NCI-H146 treated with DMSO at 0.1 percent for 48 hours (cell line): ENCODE data around the gene STK11.
"Not testable (repeated sequence)": the region's sequence is repeated elsewhere in the genome, so short reads cannot be mapped to it uniquely, and the experiment has no call there.

Experiments
- DNase-seq: peaks from one replicate; lab custom pipeline; 2025; ENCODE audit not compliant: unreplicated experiment; lab: John Stamatoyannopoulos, UW

STK11 gene

DNA sequence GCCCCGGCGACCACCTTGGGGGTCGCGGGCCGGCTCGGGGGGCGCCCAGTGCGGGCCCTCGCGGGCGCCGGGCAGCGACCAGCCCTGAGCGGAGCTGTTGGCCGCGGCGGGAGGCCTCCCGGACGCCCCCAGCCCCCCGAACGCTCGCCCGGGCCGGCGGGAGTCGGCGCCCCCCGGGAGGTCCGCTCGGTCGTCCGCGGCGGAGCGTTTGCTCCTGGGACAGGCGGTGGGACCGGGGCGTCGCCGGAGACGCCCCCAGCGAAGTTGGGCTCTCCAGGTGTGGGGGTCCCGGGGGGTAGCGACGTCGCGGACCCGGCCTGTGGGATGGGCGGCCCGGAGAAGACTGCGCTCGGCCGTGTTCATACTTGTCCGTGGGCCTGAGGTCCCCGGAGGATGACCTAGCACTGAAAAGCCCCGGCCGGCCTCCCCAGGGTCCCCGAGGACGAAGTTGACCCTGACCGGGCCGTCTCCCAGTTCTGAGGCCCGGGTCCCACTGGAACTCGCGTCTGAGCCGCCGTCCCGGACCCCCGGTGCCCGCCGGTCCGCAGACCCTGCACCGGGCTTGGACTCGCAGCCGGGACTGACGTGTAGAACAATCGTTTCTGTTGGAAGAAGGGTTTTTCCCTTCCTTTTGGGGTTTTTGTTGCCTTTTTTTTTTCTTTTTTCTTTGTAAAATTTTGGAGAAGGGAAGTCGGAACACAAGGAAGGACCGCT lies 729 bp downstream of the STK11 start:
- no peak for DNase-seq

DNA sequence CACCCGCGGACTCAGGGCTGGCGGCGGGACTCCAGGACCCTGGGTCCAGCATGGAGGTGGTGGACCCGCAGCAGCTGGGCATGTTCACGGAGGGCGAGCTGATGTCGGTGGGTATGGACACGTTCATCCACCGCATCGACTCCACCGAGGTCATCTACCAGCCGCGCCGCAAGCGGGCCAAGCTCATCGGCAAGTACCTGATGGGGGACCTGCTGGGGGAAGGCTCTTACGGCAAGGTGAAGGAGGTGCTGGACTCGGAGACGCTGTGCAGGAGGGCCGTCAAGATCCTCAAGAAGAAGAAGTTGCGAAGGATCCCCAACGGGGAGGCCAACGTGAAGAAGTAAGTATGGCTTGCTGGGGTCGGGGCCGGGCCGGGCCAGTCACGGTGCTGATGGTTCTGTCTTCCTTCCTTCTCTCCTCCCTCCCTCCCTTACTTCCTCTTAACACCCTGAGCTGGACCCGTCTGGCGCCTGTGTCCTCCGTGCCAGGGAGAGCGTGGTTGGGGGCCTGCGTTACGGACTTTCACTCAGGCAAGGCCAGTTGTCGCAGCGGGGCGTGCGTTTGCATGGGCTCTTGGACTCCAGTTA lies 1.4 kb downstream of the STK11 start:
- DNase-seq, result no peak

DNA sequence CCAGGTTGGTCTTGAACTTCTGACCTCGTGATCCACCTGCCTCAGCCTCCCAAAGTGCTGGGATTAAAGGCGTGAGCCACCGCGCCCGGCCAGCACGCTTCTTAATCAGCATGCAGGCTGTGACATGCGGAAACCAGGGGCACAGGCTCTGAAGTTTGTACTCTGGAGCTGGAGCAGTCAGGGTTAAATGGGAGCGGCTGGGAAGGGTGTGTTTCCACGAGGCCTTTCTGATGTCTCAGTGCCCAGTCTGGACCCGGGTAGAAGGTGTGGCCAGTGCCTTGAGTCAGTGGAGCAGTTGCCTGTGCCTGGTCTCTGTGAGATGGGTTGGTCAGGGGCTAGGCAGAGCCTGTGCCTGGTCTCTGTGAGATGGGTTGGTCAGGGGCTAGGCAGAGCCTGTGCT lies 3.3 kb downstream of the STK11 start:
- DNase-seq, result not testable (repeated sequence)

DNA sequence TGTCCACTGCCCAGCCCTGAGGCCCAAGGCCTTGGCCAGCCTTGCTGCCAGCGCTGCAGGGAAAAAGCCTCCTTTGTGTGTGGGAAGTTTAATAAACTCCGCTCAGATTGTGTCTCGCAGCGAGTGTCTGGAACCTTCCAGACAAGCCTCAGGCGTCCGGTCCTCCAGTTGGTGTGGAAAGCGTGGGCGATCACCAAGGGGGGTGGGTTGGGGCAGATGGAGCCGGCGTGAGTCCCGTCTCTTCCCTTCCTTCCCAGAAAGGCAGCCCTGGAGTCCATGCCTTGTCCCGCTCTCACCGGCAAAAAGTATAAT lies 4.6 kb downstream of the STK11 start:
- DNase-seq, result no peak

DNA sequence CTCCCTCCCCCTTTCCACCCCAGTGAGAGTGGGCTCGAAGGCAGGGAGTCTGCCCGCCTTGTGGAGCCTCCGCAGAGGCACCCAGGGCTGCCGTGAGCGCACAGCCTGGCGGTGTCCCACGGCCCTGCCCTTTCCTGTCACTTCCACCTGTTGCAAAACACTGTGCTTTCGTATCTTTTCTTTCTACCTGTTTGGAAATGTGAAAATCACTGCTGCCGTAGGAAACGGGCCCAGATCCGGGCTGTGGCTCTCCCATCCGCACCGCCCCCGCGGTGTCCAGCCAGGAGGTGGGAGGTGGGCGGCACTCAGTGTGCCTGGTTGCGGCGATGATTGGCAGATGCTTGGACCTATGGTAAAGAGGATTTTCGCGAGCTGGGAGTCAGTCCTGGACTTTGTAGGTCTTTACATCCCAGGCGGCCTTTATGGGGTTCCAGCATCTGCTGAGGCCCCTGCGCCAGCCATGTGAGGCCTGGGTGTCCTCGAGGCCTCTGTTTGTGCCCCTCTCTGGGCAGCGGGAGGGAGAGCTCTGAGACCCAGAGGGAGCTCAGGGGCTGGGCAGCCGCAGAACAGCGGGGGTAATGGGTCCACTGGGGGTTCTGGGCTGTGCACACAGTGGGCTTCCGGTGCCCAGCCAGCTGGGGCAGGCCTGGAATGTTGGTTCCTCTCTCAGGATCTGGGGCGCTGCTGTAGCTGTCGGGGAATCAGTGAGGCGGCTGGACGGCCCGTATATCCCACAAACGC lies 6.1 kb downstream of the STK11 start:
- no peak for DNase-seq

DNA sequence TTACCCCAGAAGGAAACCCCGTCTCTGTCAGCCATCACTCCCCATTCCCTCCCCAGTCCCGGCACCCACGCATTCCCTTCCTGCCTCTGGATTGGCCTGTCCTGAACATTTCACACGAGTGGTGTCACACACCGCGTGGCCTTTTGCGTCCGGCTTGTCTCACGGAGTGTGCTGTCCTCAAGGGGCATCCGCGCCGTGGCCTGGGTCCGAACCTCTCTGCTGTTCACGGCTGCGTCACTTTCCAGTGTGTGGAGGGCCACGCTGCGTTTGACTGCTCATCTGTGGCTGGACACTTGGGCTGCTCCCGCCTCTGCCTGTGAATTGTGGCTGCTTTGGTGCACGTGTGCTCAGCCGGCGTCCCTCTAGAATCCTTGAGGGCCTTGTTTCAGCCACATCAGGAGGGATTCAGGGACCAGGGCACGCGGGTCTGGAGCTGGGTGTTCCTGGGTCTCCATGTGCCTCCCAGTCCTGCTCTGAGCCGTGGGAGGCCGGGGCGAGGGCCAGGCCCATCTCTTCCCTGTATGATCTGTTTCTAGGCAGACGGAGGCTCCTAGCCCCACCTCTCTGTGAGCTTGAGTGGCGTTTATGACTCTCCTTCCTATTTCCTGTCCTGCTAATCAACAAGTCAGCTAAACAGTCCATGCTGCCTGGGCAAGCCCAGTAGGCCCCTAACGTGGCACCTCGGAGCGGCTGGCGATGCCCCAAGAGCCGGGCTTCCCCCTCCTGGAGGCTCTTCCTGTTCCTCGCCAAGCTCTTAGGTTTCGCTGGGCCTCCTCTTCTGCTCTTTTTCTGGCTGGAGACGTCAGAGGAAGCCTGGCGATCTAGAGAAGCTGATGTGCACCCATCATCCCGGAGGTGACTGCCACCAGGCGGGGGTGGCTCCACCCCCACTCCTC lies 8.1 kb downstream of the STK11 start:
- DNase-seq, result no peak

DNA sequence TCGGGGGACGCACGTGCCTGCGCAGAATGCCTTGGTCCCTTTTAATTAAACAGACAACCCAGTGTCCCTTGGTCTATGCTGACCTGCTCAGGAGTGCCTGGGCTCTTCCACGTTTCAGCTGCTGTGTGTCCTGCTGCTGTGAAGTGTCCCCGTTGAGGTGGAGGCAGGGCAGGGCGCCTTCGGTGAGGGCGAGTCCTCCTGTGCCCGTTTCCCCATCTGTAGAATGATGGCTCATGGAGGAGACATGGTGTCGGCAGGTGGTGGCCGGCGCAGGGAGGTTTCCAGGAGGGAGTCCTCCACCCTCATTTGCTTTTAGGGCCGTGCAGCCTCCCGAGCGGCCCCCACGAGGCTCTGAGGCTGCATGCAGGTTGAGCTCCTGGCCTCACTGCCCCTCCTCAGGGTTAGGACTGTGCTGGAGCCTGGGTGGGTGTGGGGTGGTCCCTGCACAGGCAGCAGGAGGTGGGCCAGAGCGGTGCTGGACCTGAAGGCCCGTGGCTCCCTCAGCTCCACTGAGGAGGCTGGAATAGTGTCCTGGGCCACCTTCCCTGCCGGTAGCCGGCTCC lies 8.8 kb downstream of the STK11 start:
- no peak for DNase-seq

DNA sequence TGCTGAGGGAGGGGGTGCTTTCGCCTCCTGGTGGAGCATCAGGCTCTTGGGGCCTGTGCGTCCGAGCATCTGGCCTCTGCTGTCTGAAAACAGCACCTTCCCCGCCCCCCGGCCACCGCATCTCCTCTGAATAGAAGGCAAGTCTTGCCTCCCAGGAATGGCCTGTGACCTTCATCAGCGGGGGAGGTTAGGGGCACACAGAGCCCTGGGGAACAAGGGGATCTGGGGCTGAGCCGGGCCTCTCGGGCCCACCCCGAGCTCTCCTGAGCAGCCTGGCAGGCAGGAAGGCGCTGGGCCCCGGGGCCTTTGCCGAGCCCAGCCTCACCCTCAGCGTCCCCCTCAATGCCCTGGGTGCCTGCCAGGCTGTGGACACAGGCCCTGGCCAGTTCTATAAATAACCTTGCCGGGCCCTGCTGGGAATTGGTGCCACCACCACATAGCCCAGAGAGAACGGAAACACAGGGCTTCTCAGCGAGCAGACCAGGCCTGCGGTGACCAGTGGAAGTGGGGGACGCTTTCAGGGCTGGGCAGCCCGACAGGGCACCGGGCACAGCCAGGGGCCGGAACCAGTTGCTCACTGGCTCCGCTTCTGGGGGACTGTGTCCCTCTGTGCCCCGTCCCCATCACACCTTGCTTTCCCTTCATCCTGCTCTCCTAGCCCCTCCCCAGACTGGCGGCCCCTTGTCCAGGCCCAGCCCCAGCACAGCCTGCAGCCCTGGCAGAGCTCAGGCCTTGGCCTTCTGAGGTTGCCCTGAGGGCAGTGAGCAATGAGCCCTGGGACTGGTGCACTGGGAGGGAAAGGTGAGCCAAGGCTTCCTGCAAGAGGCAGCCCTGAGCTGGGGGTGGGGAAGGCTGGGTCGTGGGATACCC lies 9.5 kb downstream of the STK11 start:
- DNase-seq, result no peak

DNA sequence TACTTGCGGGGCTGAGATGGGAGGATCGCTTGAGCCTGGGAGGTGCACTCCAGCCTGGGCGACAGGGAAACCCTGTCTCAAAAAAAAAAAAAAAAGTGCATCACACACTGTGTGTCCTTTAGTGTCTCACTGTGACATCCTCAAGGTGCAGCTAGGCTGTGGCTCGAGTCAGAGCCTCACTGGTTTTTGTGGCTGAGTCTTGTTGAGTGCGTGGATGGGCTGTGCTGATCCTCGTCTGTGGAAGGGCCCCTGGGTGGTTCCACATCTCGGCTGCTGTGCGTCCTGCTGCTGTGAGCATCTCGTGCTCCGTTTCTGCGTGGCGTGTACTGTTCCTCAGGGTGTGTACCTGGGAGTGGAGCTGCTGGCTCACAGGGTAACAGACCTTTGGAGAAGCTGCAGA lies 11.2 kb downstream of the STK11 start:
- DNase-seq, result no peak

DNA sequence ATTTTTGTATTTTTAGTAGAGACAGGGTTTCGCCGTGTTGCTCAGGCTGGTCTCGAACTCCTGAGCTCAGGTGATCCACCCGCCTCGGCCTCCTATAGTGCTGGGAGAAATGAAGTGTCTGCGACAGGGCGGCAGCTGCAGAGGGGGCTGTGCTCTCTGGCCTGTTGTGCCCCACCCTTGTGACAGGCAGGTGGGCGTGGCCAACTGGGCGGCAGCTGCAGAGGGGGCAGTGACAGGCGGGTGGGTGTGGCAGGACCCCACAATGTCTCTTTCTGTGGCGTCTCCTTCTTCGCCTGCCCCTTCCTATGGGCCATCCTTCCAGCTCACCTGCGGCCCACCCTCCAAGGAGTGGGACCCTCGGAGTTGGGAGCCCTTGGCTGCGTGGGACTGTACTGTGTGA lies 11.8 kb downstream of the STK11 start:
- no peak for DNase-seq

DNA sequence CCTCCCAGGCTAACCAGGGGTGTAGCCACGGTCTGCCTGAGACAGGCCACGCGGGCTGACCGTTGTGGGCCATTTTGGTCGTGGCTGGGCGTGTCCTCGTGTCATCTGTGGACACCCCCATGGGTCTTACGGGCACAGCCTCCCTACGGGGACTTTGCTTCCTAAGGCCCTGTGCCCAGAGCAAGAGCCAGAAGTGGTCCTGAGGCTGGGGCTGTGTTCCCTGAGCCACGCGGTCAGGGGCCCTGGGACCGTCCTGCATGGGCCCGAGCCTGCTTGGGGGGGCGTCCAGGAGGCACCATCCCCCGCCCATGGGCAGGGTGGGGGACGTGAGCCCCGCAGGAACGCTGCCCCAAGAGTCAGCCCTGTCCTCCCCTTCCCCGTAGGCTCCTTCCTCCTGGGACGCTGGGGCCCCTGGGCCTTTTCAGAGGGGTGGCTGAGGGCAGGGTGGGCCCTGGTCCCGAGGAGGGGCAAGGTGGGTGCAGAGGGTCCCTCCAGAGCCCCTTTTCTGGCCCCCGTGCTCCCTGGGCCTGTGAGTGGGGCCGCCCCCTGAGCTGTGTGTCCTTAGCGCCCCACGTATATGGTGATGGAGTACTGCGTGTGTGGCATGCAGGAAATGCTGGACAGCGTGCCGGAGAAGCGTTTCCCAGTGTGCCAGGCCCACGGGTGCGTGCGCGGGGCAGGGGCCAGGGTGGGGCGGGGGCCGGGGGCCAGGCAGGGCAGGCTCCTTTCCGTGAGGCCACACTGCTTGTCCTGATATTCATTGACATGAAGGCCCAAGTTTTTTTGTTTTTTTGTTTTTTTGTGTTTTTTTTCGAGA lies 13.4 kb downstream of the STK11 start:
- DNase-seq, result no peak

DNA sequence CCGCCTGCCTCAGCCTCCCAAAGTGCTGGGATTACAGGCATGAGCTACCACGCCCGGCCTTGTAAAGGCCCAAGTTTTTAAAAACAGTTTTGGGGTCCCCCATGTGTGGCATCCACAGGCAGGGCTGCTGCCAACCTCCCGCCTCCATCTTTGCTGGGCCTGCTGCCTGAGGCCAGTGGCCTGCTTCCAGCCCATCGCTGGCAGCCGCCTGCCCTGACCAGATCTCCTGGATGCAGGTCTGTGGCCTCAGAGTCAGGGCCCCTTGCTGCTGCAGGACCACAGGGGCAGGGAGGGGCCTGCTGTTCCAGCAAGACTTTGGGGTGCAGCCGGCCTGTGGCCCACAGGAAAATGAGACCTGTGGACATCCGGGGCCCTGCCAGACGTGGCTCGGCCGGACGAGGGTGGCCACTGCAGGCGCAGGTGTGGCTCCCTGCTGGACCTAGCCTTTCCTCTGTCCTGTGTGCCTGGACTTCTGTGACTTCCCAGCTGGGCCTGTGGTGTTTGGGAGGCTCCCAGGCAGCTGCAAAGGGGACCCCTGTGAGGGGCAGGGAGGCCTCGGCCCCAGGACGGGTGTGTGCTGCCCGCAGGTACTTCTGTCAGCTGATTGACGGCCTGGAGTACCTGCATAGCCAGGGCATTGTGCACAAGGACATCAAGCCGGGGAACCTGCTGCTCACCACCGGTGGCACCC lies 14.4 kb downstream of the STK11 start:
- no peak for DNase-seq

DNA sequence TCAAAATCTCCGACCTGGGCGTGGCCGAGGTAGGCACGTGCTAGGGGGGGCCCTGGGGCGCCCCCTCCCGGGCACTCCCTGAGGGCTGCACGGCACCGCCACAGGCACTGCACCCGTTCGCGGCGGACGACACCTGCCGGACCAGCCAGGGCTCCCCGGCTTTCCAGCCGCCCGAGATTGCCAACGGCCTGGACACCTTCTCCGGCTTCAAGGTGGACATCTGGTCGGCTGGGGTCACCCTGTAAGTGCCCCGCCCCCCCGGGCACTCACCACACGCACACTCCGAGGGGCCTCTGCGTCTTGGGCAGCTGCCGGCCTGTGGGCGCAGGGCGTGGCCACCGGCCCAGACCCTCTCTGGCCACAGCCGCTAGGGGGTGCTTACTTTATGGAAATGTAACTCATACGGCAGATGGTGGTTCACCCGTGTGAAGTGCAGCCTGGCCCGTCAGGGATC lies 14.9 kb downstream of the STK11 start:
- DNase-seq, result no peak

DNA sequence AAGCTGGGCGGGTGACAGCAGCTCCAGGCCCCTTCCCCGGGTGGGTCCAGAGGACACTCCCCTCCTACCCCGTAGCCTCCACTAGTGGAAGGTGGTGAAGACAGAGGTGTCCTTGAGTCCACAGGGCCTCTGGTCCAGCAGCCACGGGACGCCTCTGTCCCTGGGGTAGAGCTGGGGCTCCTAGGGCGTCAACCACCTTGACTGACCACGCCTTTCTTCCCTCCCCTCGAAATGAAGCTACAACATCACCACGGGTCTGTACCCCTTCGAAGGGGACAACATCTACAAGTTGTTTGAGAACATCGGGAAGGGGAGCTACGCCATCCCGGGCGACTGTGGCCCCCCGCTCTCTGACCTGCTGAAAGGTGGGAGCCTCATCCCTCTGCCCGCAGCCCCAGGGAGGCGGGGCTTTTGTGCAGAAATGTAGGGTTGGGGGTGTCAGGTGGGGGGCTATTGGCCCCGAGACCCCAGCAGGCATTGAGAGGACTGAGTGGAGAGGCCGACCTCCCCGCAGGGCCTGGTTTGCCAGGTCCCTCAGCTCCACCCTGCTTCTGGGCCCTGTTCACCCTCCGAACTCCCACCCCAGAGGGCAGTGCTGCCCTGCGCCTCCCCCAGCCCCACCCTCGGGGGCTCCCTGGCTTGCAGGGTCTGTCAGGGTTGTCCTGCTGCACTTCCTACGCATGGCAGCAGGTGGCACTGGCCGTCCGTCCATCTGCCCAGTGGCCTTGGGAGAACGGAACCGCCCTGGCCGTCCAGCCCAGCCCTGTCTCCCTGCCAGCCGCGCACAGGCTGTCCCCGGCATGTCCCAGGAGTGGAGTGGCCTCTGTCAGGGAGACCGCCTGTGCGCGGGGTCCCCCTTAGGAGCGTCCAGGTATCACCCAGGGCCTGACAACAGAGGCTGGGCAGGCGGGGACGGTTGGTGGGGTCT lies 15.7 kb downstream of the STK11 start:
- DNase-seq, result no peak

DNA sequence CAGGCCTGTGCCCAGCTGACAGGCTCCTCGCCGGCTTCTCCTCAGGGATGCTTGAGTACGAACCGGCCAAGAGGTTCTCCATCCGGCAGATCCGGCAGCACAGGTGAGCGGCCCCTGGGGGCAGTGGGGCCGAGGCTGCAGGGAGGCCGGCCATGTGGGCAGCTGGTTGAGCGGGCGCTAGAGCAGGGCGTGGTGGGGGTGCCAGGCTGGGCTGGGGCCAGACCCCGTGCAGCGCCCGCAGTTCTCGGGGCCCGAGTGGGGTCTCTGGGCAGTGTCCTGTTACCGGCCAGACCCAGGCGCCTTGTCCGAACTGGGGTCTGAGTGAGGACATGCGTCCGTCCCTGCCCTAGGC lies 16.3 kb downstream of the STK11 start:
- DNase-seq, result no peak

DNA sequence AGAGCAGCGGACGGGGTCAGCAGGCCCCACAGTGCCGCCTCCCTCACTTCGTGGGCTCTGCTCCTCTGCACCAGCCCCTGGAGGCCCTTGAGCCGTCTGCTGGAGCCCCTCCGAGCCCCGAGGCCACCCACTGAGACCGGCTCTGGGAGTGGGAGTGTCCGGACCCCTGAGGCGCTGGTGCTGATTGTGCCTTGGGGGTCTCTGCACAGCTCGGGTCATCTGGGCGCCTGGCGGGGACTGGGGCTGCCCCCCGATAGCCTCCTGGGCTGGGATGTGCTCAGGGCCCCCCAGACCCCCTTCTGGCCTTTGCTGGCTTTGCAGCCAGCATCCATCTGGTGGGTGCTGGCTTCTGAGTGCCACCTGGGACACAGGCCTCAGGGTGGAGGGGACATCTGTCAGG lies 16.8 kb downstream of the STK11 start:
- no peak for DNase-seq

DNA sequence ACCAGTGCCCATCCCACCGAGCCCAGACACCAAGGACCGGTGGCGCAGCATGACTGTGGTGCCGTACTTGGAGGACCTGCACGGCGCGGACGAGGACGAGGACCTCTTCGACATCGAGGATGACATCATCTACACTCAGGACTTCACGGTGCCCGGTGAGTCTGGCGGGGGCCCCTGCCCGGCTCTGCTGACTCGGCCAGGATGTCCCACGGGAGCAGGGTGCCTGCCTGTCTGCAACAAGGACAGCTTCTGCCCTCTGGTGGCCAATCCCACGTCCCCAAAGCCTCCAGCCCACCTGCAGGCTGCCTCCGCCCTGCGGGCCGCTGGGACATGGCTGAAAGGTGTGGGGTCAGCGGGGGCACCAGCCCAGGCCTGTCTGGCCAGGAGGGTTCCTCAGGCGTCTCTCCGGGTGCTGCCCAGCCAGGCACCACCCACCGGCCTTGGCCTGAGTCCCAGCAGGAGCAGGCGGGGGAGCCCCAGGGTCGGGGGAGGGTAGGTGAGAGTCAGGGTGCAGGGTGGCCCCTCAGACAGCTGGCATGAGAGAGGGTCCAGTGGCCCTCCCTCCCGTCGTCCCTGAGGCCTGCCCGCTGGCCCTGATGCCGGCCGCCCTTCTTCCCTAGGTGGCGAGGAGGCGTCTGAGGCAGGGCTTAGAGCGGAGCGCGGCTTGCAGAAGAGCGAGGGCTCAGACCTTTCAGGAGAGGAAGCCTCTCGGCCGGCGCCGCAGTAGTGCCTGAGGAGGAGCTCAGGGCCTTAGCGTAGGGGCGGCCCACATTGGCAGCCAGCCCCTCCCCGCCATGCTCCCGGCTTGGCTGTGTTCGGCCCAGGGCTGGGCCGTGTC lies 17.7 kb downstream of the STK11 start:
- no peak for DNase-seq
